Stomach (tissue), 4 donors: ENCODE data around the gene POLR3GL.

Experiments
- EP300 ChIP-seq: sonication (generic); formaldehyde crosslinking; IDR thresholded peaks from one replicate; pipeline ENCODE4 v1.6.1; 2017; ENCODE audit warnings: antibody characterized with exemption
- POLR2A ChIP-seq, 4 donors: fragments of 450-650 bp; IDR thresholded peaks; one replicate each; pipeline ENCODE4 v1.6.1; 2016; ENCODE audit warnings: antibody characterized with exemption in 4 of 4, control low read depth in 2 of 4, mild to moderate bottlenecking in 1 of 4, moderate library complexity in 1 of 4
- POLR2AphosphoS5 ChIP-seq, 3 donors: sonication (generic); formaldehyde crosslinking; IDR thresholded peaks; one replicate each; pipeline ENCODE4 v1.6.1; 2016; ENCODE audit warnings: antibody characterized with exemption in 3 of 3
- TF ChIP-seq, protein P1 (sequence below), 7 experiments: fragments of 450-650 bp in 4 of 7; fragments of 200-600 bp in 3 of 7; sonication (generic) in 3 of 7; IDR thresholded peaks; one replicate each; pipeline ENCODE4 v1.5.1; 2016 to 2019; ENCODE audit warnings: antibody characterized with exemption in 7 of 7, control low read depth in 2 of 7, mild to moderate bottlenecking in 1 of 7

DNA sequence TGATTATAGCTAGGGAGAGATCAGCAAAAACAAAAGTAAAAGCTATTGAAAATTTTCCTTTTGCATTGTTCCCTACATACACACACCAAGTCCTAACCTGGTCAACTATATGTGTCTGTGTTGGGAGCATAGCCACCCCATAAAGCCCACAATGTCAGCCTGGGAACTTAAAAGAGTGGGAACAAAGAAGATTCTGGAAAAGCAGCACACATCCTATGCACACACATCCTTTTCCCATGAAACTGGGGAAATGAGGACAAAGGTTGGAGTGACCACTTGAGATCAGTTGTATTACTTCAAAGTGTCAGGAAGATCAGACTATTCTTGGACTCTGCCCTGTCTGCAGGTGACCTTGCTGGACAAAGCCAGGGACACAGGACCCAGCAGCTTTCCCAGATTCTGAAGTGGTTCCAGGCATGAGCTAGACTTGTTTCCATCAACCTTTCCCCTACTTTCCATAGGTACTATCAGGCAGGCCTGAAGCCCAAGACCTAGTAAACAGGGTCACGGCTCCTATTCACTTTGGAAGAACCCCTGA is 16.0 kb downstream of the POLR3GL start:
- no peak for TF ChIP-seq POLR2A (IDR thresholded peaks at IDR 0.05)
- TF ChIP-seq, protein P1, sequence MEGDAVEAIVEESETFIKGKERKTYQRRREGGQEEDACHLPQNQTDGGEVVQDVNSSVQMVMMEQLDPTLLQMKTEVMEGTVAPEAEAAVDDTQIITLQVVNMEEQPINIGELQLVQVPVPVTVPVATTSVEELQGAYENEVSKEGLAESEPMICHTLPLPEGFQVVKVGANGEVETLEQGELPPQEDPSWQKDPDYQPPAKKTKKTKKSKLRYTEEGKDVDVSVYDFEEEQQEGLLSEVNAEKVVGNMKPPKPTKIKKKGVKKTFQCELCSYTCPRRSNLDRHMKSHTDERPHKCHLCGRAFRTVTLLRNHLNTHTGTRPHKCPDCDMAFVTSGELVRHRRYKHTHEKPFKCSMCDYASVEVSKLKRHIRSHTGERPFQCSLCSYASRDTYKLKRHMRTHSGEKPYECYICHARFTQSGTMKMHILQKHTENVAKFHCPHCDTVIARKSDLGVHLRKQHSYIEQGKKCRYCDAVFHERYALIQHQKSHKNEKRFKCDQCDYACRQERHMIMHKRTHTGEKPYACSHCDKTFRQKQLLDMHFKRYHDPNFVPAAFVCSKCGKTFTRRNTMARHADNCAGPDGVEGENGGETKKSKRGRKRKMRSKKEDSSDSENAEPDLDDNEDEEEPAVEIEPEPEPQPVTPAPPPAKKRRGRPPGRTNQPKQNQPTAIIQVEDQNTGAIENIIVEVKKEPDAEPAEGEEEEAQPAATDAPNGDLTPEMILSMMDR (IDR thresholded peaks at IDR 0.05) = no peak
- no peak for TF ChIP-seq POLR2AphosphoS5 (IDR thresholded peaks at IDR 0.05)
- no peak for TF ChIP-seq EP300
